Retinal pigment epithelial cell (primary cell): ENCODE data around the gene TCERG1L.

ENCODE experiments used
- DNase-seq: peaks from one replicate; pipeline ENCODE4 v3.0.0-alpha.2; 2010; ENCODE audit warnings: low read depth
- H3K4me3 ChIP-seq: 2 replicates; pipeline ENCODE4 v1.5.1; 2011; ENCODE audit warnings: mild to moderate bottlenecking, low read length, control low read depth, moderate library complexity
- CTCF ChIP-seq: conservative IDR thresholded peaks from 2 replicates; pipeline ENCODE4 v1.5.1; 2011; ENCODE audit warnings: low read depth, low read length, control low read depth, inconsistent platforms

The TCERG1L gene

GRCh38 chr10:131222986-131223385 lies 88.5 kb downstream of the TCERG1L start:
- H3K4me3 ChIP-seq, result no peak overlapping the region
- no peak for DNase-seq
- TF ChIP-seq CTCF, result no peak

GRCh38 chr10:131221632-131222277 lies 89.8 kb downstream of the TCERG1L start:
- no peak for TF ChIP-seq CTCF
- DNase-seq, result no peak
- H3K4me3 ChIP-seq, result no peak overlapping the region

GRCh38 chr10:131220601-131221171 lies 90.8 kb downstream of the TCERG1L start:
- TF ChIP-seq CTCF, result no peak
- H3K4me3 ChIP-seq, result no peak overlapping the region
- DNase-seq, result no peak

DNA sequence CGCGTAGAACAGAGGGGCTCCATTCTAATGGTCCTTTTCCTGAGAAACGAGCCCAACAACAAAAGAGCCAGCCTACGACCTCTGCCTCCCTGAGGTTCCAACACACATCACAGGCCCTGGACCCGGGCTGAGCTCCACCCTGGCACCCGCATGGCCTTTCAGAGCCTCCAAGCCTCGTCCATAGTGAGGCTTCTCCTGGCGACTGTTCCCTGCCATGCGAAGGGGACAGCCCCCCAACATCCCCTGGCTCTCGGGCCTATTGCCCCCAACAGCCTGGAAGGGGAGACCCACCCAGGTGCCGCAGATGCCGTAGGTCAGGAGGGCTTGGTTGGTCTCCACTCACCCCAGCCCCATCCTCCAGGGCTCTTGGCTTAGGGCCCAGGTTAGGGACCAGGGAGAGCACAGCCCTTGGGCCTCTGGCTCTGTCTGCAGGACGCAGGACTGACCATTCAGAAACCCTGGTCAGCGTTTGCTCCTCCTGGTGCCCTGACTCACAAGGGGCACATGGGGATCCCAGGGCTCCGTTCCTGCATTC lies 91.5 kb downstream of the TCERG1L start:
- TF ChIP-seq CTCF, result no peak
- DNase-seq, result no peak
- H3K4me3 ChIP-seq, result no peak overlapping the region

GRCh38 chr10:131219584-131219886 lies 92.0 kb downstream of the TCERG1L start:
- H3K4me3 ChIP-seq, result no peak overlapping the region
- TF ChIP-seq CTCF, result no peak
- DNase-seq, result no peak

- no peak overlapping the region for H3K4me3 ChIP-seq
- TF ChIP-seq CTCF, result no peak
- no peak for DNase-seq
These were observed 92.5 kb downstream of the TCERG1L start for GRCh38 chr10:131218811-131219583.
